Ishikawa (cell line): ENCODE results near the gene CALM3.

Source experiments
- CEBPB ChIP-seq: IDR thresholded peaks from 2 replicates; pipeline ENCODE4 v1.6.1; 2012
- CREB1 ChIP-seq: IDR thresholded peaks from 2 replicates; pipeline ENCODE4 v1.6.1; 2012; ENCODE audit warnings: low read depth
- EGR1 ChIP-seq: IDR thresholded peaks from 2 replicates; pipeline ENCODE4 v1.6.1; 2012
- EP300 ChIP-seq: IDR thresholded peaks from 2 replicates; pipeline ENCODE4 v1.6.1; 2012; ENCODE audit warnings: borderline replicate concordance
- FOXM1 ChIP-seq: IDR thresholded peaks from 2 replicates; pipeline ENCODE4 v1.6.1; 2012; ENCODE audit warnings: low read depth, borderline replicate concordance
- MAX ChIP-seq: IDR thresholded peaks from 2 replicates; pipeline ENCODE4 v1.6.1; 2012
- NFIC ChIP-seq: IDR thresholded peaks from 2 replicates; pipeline ENCODE4 v1.6.1; 2012
- RAD21 ChIP-seq: IDR thresholded peaks from 2 replicates; pipeline ENCODE4 v1.6.1; 2012; ENCODE audit warnings: low read depth
- TAF1 ChIP-seq: IDR thresholded peaks from 2 replicates; pipeline ENCODE4 v1.6.1; 2012; ENCODE audit warnings: low read depth, mild to moderate bottlenecking
- TCF12 ChIP-seq: IDR thresholded peaks from 2 replicates; pipeline ENCODE4 v1.6.1; 2012; ENCODE audit warnings: low read depth
- TEAD4 ChIP-seq: IDR thresholded peaks from 2 replicates; pipeline ENCODE4 v1.6.1; 2012
- USF1 ChIP-seq: IDR thresholded peaks from 2 replicates; pipeline ENCODE4 v1.6.1; 2012
- YY1 ChIP-seq: IDR thresholded peaks from 2 replicates; pipeline ENCODE4 v1.6.1; 2012; ENCODE audit warnings: low read depth
- ZBTB7A ChIP-seq: IDR thresholded peaks from 2 replicates; pipeline ENCODE4 v1.6.1; 2012; ENCODE audit warnings: low read depth
- TF ChIP-seq, protein P1 (sequence below): IDR thresholded peaks from 2 replicates; pipeline ENCODE4 v1.6.1; 2012; ENCODE audit warnings: low read depth, mild to moderate bottlenecking

Gene CALM3

GRCh38 chr19:46601318-46602224 is at the start of gene CALM3:
TSS of gene CALM3 (plus strand) at chr19:46601330. CDS start at chr19:46601435, 105 bp downstream.
- no peak for TF ChIP-seq EP300
- no peak for TF ChIP-seq TEAD4
- TF ChIP-seq ZBTB7A = peak; percentile 62; the same call in 1 of the 2 replicates
- no peak for TF ChIP-seq USF1
- TF ChIP-seq CREB1 = 0 out of 2 replicates have a peak, but pooled peaks have one; percentile 13
- TF ChIP-seq, protein P1, sequence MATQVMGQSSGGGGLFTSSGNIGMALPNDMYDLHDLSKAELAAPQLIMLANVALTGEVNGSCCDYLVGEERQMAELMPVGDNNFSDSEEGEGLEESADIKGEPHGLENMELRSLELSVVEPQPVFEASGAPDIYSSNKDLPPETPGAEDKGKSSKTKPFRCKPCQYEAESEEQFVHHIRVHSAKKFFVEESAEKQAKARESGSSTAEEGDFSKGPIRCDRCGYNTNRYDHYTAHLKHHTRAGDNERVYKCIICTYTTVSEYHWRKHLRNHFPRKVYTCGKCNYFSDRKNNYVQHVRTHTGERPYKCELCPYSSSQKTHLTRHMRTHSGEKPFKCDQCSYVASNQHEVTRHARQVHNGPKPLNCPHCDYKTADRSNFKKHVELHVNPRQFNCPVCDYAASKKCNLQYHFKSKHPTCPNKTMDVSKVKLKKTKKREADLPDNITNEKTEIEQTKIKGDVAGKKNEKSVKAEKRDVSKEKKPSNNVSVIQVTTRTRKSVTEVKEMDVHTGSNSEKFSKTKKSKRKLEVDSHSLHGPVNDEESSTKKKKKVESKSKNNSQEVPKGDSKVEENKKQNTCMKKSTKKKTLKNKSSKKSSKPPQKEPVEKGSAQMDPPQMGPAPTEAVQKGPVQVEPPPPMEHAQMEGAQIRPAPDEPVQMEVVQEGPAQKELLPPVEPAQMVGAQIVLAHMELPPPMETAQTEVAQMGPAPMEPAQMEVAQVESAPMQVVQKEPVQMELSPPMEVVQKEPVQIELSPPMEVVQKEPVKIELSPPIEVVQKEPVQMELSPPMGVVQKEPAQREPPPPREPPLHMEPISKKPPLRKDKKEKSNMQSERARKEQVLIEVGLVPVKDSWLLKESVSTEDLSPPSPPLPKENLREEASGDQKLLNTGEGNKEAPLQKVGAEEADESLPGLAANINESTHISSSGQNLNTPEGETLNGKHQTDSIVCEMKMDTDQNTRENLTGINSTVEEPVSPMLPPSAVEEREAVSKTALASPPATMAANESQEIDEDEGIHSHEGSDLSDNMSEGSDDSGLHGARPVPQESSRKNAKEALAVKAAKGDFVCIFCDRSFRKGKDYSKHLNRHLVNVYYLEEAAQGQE = no peak; the same call in 1 of the 2 replicates
- TF ChIP-seq YY1 = no peak
- no peak for TF ChIP-seq EGR1

DNA sequence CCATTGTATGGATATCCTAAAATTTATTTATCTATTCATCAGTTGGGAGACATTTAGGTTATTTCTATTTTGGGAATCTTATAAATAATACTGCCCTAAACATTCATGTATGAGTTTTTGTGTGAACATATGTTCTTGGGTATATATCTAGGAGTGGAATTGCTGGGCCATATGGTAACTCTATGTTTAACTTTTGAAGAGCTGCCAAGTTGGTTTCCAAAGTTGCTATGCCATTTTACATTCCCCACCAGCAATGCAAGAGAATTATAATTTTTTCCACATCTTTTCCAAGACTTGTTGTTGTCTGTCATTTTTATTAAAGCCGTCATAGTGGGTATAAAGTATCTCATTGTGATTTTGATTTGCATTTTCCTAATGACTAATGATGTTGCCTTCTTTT is 48.2 kb upstream of the CALM3 start:
- TF ChIP-seq TAF1 = no peak
- no peak for TF ChIP-seq EGR1
- no peak for TF ChIP-seq NFIC
- no peak for TF ChIP-seq CEBPB
- no peak for TF ChIP-seq USF1
- TF ChIP-seq TEAD4 = no peak
- TF ChIP-seq ZBTB7A = no peak
- TF ChIP-seq FOXM1 = no peak
- TF ChIP-seq TCF12 = no peak
- TF ChIP-seq RAD21 = no peak

DNA sequence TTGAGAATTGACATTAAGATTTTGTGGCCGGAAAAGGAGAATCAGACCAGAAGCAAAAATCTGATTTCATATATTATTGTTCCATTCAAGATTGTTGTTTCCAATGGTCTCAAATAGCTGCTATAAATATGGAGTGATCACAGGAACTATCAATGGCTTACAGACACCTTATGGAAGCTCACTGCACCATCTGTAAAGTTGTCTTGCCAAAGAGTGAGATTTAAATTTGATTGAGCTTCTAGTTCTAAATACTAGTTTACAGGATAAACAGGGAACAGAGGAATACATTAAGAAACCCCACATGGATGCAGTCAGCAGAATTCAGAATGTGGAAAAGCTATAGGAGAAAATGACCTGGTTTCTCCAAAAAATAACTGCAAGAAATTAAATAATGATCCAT is 47.0 kb upstream of the CALM3 start:
- no peak for TF ChIP-seq EP300
- TF ChIP-seq ZBTB7A = no peak
- TF ChIP-seq EGR1 = no peak
- no peak for TF ChIP-seq CREB1
- no peak for TF ChIP-seq TAF1
- no peak for TF ChIP-seq NFIC
- TF ChIP-seq FOXM1 = no peak
- no peak for TF ChIP-seq YY1
- TF ChIP-seq TEAD4 = no peak
- TF ChIP-seq MAX = no peak
- no peak for TF ChIP-seq USF1
- TF ChIP-seq TCF12 = no peak
- TF ChIP-seq, protein P1 = no peak
- no peak for TF ChIP-seq CEBPB
- no peak for TF ChIP-seq RAD21

DNA sequence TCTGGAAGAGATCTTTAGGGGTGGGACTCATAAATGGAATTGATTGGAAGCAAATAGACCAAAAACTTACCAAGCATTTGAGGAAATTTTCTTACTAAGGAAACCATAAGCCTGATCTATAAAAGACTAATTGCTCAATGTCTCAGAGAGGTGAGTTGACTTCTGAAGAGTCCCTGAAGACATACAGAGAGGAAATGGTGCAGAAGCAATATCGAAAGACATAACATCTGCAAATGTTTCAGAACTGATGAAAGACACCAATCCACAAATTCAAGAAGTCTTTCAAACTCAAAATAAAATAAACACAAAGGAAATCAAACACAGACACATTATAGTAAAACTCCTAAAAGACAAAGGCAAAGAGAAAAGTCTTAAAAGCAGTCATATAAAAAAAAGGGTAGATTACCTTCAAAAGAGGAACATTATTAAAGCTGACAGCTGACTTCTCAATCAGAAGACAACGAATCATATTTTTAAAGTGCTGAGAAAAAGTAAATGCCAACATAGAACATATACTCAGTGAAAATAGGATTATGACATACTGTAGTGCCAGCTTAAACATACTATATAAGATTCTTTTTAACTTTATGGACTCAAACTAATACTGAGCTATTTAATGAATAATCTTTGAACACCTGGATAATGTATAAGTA is 45.4 kb upstream of the CALM3 start:
- TF ChIP-seq NFIC = no peak
- TF ChIP-seq ZBTB7A = no peak
- TF ChIP-seq CEBPB = no peak
- TF ChIP-seq, protein P1 = no peak
- TF ChIP-seq MAX = no peak
- no peak for TF ChIP-seq RAD21
- no peak for TF ChIP-seq YY1
- no peak for TF ChIP-seq FOXM1
- TF ChIP-seq TAF1 = no peak
- TF ChIP-seq USF1 = no peak
- no peak for TF ChIP-seq CREB1
- TF ChIP-seq EGR1 = no peak
- TF ChIP-seq TCF12 = no peak
- TF ChIP-seq EP300 = no peak
- TF ChIP-seq TEAD4 = no peak
